Measurements from ENCODE around the gene GRPEL1.

The GRPEL1 gene

GRCh38 chr4:7049739-7050138 is 18.1 kb downstream of the GRPEL1 start:
- DNase-seq (ENCODE audit: low read depth) = no peak
- no peak overlapping the region for H3K4me3 ChIP-seq (ENCODE audit: low read depth, low read length)

DNA sequence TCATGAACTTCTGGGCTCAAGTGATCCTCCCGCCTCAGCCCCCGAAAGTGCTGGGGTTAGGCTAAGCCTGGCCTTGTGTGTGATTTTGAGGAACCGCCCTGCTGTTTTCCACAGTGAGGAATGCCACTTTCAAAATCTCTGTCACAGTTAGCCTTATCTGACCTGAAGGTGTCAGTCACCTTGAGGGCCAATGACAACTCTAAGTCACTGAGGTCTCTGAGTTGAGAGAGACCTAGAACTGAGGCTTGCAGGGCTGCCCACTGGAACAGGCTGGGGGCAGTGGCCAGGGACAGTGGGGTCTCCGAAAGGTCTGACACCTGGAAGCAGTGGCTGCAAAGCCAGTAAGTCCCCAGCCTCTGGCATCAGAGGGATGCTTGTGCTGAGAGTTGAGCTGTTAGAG is 18.6 kb downstream of the GRPEL1 start:
- DNase-seq (ENCODE audit: low read depth) = no peak
- no peak overlapping the region for H3K4me3 ChIP-seq (ENCODE audit: low read depth, low read length)

- DNase-seq (ENCODE audit: low read depth) = no peak
- no peak overlapping the region for H3K4me3 ChIP-seq (ENCODE audit: low read depth, low read length)
These were observed 19.2 kb downstream of the GRPEL1 start for GRCh38 chr4:7048642-7049041.

DNA sequence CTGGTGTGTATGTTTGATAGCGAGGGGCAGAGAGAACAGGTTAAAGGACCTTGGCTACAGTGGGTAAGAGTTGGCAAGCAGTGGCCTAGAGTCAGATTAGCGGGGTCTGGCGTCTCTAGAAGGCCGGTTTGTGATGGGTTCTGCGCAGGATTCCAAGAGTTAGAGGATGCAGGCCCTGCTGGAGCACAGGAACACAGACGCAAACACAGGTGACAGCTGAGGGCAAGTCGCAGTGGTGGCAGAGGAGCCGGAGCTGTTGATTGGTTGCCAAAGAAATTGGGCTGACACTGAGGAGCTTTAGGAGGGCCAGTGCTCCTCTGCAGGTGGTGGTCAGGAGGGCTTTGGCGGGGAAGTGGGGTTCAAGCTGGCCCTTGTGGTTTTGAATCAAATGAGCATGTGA is 20.9 kb downstream of the GRPEL1 start:
- no peak overlapping the region for H3K4me3 ChIP-seq (ENCODE audit: low read depth, low read length)
- no peak for DNase-seq (ENCODE audit: low read depth)

- H3K4me3 ChIP-seq (ENCODE audit: low read depth, low read length) = no peak overlapping the region
- no peak for DNase-seq (ENCODE audit: low read depth)
These were observed 21.6 kb downstream of the GRPEL1 start for GRCh38 chr4:7045961-7046921.

- no peak overlapping the region for H3K4me3 ChIP-seq (ENCODE audit: low read depth, low read length)
- DNase-seq (ENCODE audit: low read depth) = no peak
These were observed 22.3 kb downstream of the GRPEL1 start for GRCh38 chr4:7045553-7045952.

GRCh38 chr4:7044137-7044930 is 23.5 kb downstream of the GRPEL1 start:
- no peak for DNase-seq (ENCODE audit: low read depth)
- H3K4me3 ChIP-seq (ENCODE audit: low read depth, low read length) = peak overlapping the region; percentile 75

GRCh38 chr4:7043284-7044136 is 24.4 kb downstream of the GRPEL1 start, which contains the start of gene TADA2B:
TSS of gene TADA2B (plus strand) at chr4:7043372. CDS start at chr4:7043580, 208 bp downstream.
- H3K4me3 ChIP-seq (ENCODE audit: low read depth, low read length) = peak within 1 kb of the TSS; percentile 75
- no peak for DNase-seq (ENCODE audit: low read depth)

DNA sequence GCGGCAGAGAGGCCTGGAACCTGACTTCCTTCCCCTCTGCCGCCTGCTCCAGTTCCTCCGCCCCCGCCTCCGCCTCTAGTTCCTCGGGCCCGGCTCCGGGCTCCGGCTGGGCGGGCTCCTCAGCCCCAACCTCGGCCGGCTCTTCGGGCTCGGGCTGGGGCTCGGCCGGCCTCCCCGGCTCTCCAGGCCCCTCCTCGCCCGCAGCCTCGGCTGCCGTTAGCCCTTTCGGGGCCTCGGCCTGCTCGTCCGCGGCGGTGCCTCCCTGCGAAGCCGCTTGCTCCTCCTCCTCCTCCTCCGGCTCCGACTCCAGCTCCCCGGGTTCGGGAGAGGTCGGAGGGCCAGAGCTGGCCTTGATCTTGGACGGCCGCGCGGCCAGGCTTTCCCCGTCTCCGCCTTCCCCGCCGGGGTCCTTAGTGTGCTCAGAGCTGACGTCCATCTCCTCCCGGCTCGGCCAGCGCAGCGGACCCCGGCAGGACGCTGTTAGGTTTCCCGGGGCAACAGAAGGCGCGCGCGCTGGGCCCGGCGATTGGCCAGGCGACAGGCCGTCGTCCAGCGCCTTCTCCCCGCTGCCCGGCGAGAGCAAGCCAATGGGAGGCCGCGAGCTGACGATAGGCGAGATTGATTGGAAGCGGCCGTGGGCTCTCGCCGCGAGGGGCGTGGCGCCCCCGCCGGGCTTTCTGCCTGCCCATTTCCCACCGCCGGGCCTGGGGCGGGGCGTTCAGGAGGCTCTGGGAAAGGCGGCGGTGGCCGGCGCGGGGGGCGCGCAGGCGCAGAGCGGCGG is 25.2 kb downstream of the GRPEL1 start:
- peak overlapping the region; percentile 63 for H3K4me3 ChIP-seq (ENCODE audit: low read depth, low read length)
- peak; percentile 94 for DNase-seq (ENCODE audit: low read depth)

- H3K4me3 ChIP-seq (ENCODE audit: low read depth, low read length) = peak overlapping the region; percentile 63
- no peak for DNase-seq (ENCODE audit: low read depth)
These were observed 25.9 kb downstream of the GRPEL1 start for GRCh38 chr4:7041801-7042502.

GRCh38 chr4:7041246-7041645 is 26.6 kb downstream of the GRPEL1 start:
- no peak overlapping the region for H3K4me3 ChIP-seq (ENCODE audit: low read depth, low read length)
- DNase-seq (ENCODE audit: low read depth) = no peak

DNA sequence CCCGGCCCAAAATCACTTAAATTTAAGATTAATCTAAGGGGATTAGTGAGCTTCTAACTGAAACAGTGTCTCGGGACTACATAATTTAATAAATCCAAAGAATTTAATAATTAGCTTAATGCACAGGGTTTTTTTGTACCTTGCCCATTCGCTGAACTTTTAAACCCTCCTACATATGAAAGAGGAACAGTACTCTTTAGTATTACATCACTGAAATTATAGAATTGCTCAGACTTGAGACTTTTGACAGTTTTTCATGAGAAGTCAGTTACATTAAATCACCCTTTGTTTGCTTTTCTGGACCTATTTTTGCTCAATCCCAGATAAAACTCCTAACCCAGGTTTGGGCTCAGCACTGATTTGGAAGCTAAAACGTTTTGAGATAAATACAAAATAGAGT is 27.1 kb downstream of the GRPEL1 start:
- H3K4me3 ChIP-seq (ENCODE audit: low read depth, low read length) = no peak overlapping the region
- DNase-seq (ENCODE audit: low read depth) = no peak

- H3K4me3 ChIP-seq (ENCODE audit: low read depth, low read length) = no peak overlapping the region
- no peak for DNase-seq (ENCODE audit: low read depth)
These were observed 30.4 kb downstream of the GRPEL1 start for GRCh38 chr4:7037425-7037824.

DNA sequence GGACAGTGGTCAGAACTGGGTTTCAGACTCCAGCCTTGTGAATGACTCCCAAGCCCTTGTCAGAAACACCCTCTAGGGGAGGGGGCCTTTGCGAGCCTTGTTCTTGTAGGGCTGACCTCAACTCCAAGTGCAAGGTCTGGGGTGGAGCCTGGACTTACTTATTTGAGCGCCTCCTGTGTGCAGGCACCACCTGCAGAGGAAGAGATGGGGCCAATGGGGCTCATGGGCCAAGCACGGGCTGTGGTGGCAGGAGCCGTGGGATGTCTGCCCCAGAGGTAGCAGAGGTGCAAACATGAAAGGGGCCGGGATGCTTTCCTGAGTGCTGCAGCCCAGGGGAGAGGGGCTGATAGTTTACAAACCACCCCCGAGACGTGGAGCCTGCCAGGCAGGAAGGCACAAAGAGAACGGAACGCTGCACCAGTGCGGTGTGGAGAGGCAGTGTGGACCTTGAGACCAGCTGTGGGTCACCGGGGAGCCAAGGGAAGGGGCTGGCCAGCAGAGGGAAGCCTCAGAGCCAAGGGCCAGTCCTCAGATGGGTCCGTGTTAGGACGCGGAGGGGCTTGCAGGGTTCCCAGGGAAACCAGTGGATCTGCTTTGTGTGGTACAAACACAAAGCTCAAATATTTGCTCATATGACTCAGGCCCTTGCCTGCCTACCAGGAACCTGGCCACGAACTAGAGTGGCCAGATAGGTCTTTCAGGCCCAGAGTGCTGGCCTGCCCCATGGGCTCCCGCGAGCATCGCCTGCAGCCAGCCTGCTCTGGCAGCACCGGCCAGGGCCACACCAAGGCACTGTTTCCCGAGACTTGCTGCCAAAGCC is 33.4 kb downstream of the GRPEL1 start:
- H3K4me3 ChIP-seq (ENCODE audit: low read depth, low read length) = no peak overlapping the region

DNA sequence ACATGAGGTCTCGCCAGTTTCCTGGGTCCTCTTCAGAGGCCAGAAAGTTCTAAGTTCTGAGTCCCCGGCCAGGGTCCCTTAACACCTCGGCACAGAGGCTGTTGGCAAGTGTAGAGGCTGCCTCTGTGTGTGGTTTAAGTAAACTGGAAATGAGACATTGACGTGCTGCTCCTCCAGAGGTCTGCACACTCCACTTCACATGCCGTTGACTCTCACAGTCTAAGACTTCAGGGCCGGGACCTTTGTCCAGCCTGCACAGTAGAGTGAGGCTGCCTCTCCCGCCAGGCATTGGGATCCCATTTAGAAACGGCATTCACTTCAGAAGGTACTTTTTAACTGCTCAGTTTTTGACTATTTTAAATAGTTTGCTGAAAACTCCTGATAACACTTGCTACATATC is 35.3 kb downstream of the GRPEL1 start:
- no peak overlapping the region for H3K4me3 ChIP-seq (ENCODE audit: low read depth, low read length)
- no peak for DNase-seq (ENCODE audit: low read depth)

More for the DNA sequence above, 33.4 kb downstream of the GRPEL1 start:
- DNase-seq (ENCODE audit: low read depth) = no peak

GRCh38 chr4:7031558-7032449 is 36.1 kb downstream of the GRPEL1 start:
- H3K4me3 ChIP-seq (ENCODE audit: low read depth, low read length) = no peak overlapping the region
- DNase-seq (ENCODE audit: low read depth) = no peak
